Naive thymus-derived CD4-positive, alpha-beta T cell (primary cell): ENCODE measurements around the gene PARP9. TPM values are rescaled to one million over a fixed set of nuclear protein-coding genes. Genes with fewer than 3 reads are reported as not detected.

Source experiments
- ATAC-seq: fragments of 150-1000 bp; cut with Tn5 transposase; 2 replicates; pipeline ENCODE4 v1.10.0; 2021; ENCODE audit warnings: mild to moderate bottlenecking, moderate library complexity
- CTCF ChIA-PET: fragments of 350-600 bp; sonication (Branson Sonifier 250); formaldehyde crosslinking; loops from one replicate; lab custom pipeline; 2021; ENCODE audit warnings: antibody characterized with exemption; lab: Charles Lee
- POLR2A ChIA-PET: fragments of 350-600 bp; sonication (Branson Sonifier 250); formaldehyde crosslinking; loops from one replicate; lab custom pipeline; 2021; ENCODE audit warnings: antibody characterized with exemption, inconsistent platforms; lab: Charles Lee
- DNase-seq, 9 donors: peaks; one replicate each; pipeline versions ENCODE4 v3.0.0 to v3.0.0-alpha.2; 2020 to 2022; ENCODE audit warnings: mixed read lengths in 1 of 9
- H3K27ac ChIP-seq: one replicate; pipeline ENCODE4 v1.7.0; 2013; ENCODE audit warnings: mild to moderate bottlenecking, low read depth, low read length, moderate library complexity
- H3K27me3 ChIP-seq, 2 donors: one replicate each; pipeline ENCODE4 v1.7.0; 2013; ENCODE audit warnings: low read length in 2 of 2, mild to moderate bottlenecking in 2 of 2, moderate library complexity in 2 of 2; ENCODE audit not compliant: control insufficient read depth in 2 of 2, insufficient read depth in 2 of 2
- H3K36me3 ChIP-seq, 3 experiments: 1 replicate in 2 of 3; 2 replicates in 1 of 3; pipeline ENCODE4 v1.7.0; 2013; ENCODE audit warnings: low read length in 3 of 3, mild to moderate bottlenecking in 3 of 3, moderate library complexity in 1 of 3; ENCODE audit not compliant: insufficient read depth in 3 of 3, control insufficient read depth in 2 of 3
- H3K4me1 ChIP-seq, 2 donors: one replicate each; pipeline ENCODE4 v1.7.0; 2013; ENCODE audit warnings: low read length in 2 of 2, mild to moderate bottlenecking in 2 of 2, moderate library complexity in 1 of 2; ENCODE audit not compliant: control insufficient read depth in 2 of 2, insufficient read depth in 2 of 2
- H3K4me3 ChIP-seq: 2 replicates; pipeline ENCODE4 v1.7.0; 2013; ENCODE audit warnings: mild to moderate bottlenecking, low read length
- H3K9me3 ChIP-seq, 3 experiments: 1 replicate in 2 of 3; 2 replicates in 1 of 3; pipeline ENCODE4 v1.7.0; 2013; ENCODE audit warnings: low read length in 3 of 3; ENCODE audit not compliant: control insufficient read depth in 2 of 3
- H3K27ac Mint-ChIP-seq, 9 donors: one replicate each; pipeline ENCODE4 v1.8.0; 2020 to 2022; ENCODE audit warnings: mixed read lengths in 9 of 9, mild to moderate bottlenecking in 8 of 9, moderate library complexity in 5 of 9, inconsistent platforms in 2 of 9
- H3K27me3 Mint-ChIP-seq, 5 donors: one replicate each; pipeline ENCODE4 v1.8.0; 2021 to 2022; ENCODE audit warnings: mixed read lengths in 5 of 5, mild to moderate bottlenecking in 1 of 5
- H3K36me3 Mint-ChIP-seq, 5 donors: one replicate each; pipeline ENCODE4 v1.8.0; 2020 to 2022; ENCODE audit warnings: mixed read lengths in 5 of 5, mild to moderate bottlenecking in 3 of 5, inconsistent platforms in 1 of 5
- H3K4me1 Mint-ChIP-seq, 7 donors: one replicate each; pipeline ENCODE4 v1.8.0; 2020 to 2022; ENCODE audit warnings: mixed read lengths in 7 of 7, mild to moderate bottlenecking in 3 of 7, inconsistent platforms in 1 of 7
- H3K4me3 Mint-ChIP-seq, 10 donors: one replicate each; pipeline ENCODE4 v1.8.0; 2020 to 2022; ENCODE audit warnings: mild to moderate bottlenecking in 10 of 10, mixed read lengths in 10 of 10, moderate library complexity in 6 of 10, inconsistent platforms in 2 of 10
- H3K9me3 Mint-ChIP-seq, 11 donors: one replicate each; pipeline ENCODE4 v1.8.0; 2020 to 2022; ENCODE audit warnings: mixed read lengths in 11 of 11, mild to moderate bottlenecking in 4 of 11, inconsistent platforms in 1 of 11, moderate library complexity in 1 of 11
- intact Hi-C, 2 donors: fragments of 100-400 bp; cut with micrococcal nuclease; formaldehyde crosslinking; loops; one replicate each; pipeline ENCODE4 v1.15.1; 2023
- polyA plus RNA-seq, 2 donors: library from polyadenylated mRNA; unstranded; fragments of 300-500 nt; fragmentation: Illumina TruSeq; gene quantifications; one replicate each; pipeline ENCODE4 v1.2.3, GENCODE V29; 2021
- total RNA-seq, 6 experiments: library from RNA in 5 of 6; stranded (reverse) in 5 of 6; gene quantifications; 1 replicate in 5 of 6; 2 replicates in 1 of 6; pipeline ENCODE4 v1.2.3 and lab custom pipeline; 2021 to 2026

The PARP9 gene
- total and polyA plus RNA-seq, 7 experiments from 2014 or later = 17.6 to 165 (median 24.4) TPM

DNA sequence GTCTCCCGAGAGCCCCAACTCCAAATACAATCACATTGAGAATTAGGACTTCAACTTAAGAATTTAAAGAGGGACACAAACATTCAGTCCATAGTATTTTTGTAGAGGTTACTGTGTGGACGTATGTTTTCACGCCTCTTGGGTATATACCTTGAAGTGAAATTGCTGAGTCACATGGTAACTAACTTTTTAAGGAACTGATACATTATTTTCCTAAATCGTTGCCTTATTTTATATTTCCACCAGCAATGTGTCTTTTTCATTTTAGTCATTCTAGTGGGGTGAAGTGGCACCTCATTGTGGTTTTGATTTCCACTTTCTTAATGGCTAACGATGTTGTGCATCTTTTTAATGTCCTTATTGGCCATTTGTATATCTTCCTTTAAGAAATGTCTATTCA, 25.2 kb upstream of the PARP9 start:
- ATAC-seq = no peak
- peaks cover 0 to 39% (median 37%) of the 10 kb centered on the region in 5 donors for H3K36me3 Mint-ChIP-seq

DNA sequence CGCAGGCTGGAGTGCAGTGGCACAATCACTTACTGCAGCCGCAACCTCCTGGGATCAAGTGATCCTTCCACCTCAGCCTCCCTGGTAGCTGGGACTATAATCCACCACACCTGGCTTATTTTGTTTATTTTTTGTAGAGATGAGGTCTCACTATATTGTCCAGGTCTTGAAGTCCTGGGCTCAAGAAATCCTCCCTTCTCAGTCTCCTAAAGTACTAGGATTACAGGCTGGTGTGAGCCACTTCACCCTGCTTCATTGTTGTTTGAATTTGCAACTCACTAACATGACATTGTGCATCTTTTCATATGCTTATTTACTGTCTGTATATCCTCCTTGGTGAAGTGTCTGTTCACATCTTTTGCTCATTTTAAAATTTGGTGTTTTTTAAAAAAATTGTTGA, 23.5 kb upstream of the PARP9 start:
- no peak overlapping the region for H3K4me3 Mint-ChIP-seq
- ATAC-seq (no peak), DNase-seq (no peak)
- H3K36me3 ChIP-seq = no peaks in the 10 kb centered on the region
- peaks cover 3 to 50% (median 46%) of the 10 kb centered on the region in 5 donors for H3K36me3 Mint-ChIP-seq
- no peaks in the 10 kb centered on the region for H3K27me3 ChIP-seq
- peaks cover 0 to 3% of the 10 kb centered on the region in 2 donors for H3K4me1 ChIP-seq
- intact Hi-C loops = no loop called here
- POLR2A ChIA-PET = interaction anchor here (0.6 to 1.2 kb wide), 3 partner anchors 13 to 974 kb away, joined by 3 to 4 read pairs (median 4); no protein-coding TSS in a partner anchor
- no peak overlapping the region for H3K4me3 ChIP-seq
- no peak overlapping the region for H3K27ac ChIP-seq
- H3K9me3 ChIP-seq = peaks cover 0 to 4% (median 2%) of the 10 kb centered on the region in 3 experiments
- peaks cover 0 to 25% (median 13%) of the 10 kb centered on the region in 11 donors for H3K9me3 Mint-ChIP-seq
- H3K27ac Mint-ChIP-seq = no peak overlapping the region
- no peaks in the 10 kb centered on the region for H3K27me3 Mint-ChIP-seq
- peaks cover 6 to 25% (median 21%) of the 10 kb centered on the region in 7 donors for H3K4me1 Mint-ChIP-seq
- CTCF ChIA-PET = no interaction called here

More for the DNA sequence above, 25.2 kb upstream of the PARP9 start:
- Histone ChIP-seq H3K36me3 (no peaks in the 10 kb centered on the region), H3K9me3 (no peaks in the 10 kb centered on the region), H3K4me1 (peaks cover 0 to 3% of the 10 kb centered on the region in 2 donors), H3K4me3 (no peak overlapping the region), H3K27me3 (no peaks in the 10 kb centered on the region), H3K27ac (no peak overlapping the region)
- DNase-seq = no peak
- ChIA-PET CTCF (no interaction called here), POLR2A (no interaction called here)
- H3K9me3 Mint-ChIP-seq = peaks cover 0 to 11% (median 0%) of the 10 kb centered on the region in 11 donors
- H3K27me3 Mint-ChIP-seq = no peaks in the 10 kb centered on the region
- peak overlapping the region in 1 of 9 donors; percentile 48 for H3K27ac Mint-ChIP-seq
- no peak overlapping the region for H3K4me3 Mint-ChIP-seq
- peaks cover 10 to 25% (median 19%) of the 10 kb centered on the region in 7 donors for H3K4me1 Mint-ChIP-seq
- intact Hi-C loops = no loop called here

DNA sequence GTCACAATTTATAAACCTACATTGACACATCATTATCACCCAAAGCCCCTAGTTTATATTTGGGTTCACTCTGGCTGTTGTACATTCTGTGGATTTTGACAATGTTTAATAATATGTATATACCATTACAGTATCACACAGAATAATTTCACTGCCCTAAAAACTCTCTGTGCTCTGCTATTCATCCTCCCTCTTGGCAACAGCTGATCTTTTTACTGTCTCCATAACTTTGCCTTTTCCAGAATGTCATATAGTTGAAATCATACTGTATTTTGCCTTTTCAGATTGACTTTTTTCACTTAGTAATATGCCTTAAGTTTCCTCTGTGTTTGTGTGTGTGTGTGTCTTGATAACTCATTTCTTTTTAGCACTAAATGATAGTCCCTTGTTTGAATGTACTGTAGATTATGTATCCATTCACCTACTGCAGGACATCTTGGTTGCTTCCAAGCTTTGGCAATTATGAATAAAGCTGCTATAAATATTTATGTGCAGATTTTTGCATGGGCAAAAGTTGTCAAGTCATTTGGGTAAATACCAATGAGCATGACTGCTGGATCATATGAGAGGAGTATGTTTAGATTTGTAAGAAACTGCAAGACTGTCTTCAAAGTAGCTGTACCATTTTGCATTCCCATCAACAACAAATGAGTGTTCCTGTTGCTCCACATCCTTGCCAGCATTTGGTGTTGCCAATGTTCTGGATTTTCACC, 22.8 kb upstream of the PARP9 start:
- intact Hi-C loops = no loop called here
- Mint-ChIP-seq H3K4me1 (peaks cover 6 to 25% (median 21%) of the 10 kb centered on the region in 7 donors), H3K36me3 (peaks cover 9 to 53% (median 48%) of the 10 kb centered on the region in 5 donors), H3K9me3 (peaks cover 0 to 31% (median 16%) of the 10 kb centered on the region in 11 donors), H3K4me3 (no peak overlapping the region), H3K27ac (peak overlapping the region in 2 of 9 donors; percentile 17 to 21), H3K27me3 (no peaks in the 10 kb centered on the region)
- ATAC-seq (no peak), DNase-seq (no peak)
- H3K27ac ChIP-seq = no peak overlapping the region
- peaks cover 0 to 10% (median 8%) of the 10 kb centered on the region in 3 experiments for H3K9me3 ChIP-seq
- no peaks in the 10 kb centered on the region for H3K36me3 ChIP-seq
- H3K4me3 ChIP-seq = no peak overlapping the region
- ChIA-PET POLR2A (interaction anchor here (0.6 to 1.2 kb wide), 2 partner anchors 12 to 974 kb away, joined by 3 to 4 read pairs; no protein-coding TSS in a partner anchor), CTCF (no interaction called here)
- peaks cover 0 to 3% of the 10 kb centered on the region in 2 donors for H3K4me1 ChIP-seq
- H3K27me3 ChIP-seq = no peaks in the 10 kb centered on the region

DNA sequence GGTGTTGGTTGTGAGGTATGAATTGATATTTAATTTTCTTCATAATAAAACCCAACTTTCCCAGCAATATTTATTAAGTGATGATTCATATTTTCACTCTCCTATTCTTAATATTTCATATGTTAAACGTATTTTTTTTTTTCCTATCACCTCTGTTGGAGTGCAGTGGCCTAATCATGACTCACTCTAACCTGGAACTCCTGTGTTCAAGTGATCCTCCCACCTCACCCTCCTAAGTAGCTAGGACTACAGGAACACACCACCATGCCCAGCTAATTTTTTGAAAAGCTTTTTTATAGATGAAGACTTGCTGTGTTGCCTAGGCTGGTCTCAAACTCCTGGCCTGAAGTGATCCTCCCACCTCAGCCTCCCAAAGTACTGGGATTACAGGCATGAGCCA, 22.0 kb upstream of the PARP9 start:
- ATAC-seq (no peak), DNase-seq (no peak)
- H3K4me3 ChIP-seq = no peak overlapping the region
- H3K27me3 Mint-ChIP-seq = no peaks in the 10 kb centered on the region
- peaks cover 16 to 55% (median 54%) of the 10 kb centered on the region in 5 donors for H3K36me3 Mint-ChIP-seq
- H3K27me3 ChIP-seq = no peaks in the 10 kb centered on the region
- peaks cover 0 to 3% of the 10 kb centered on the region in 2 donors for H3K4me1 ChIP-seq
- ChIA-PET POLR2A (interaction anchor here (1.3 kb wide), 1 partner anchor 22 kb away, joined by 6 read pairs; the partner anchor contains the start of genes DTX3L and PARP9), CTCF (no interaction called here)
- H3K9me3 Mint-ChIP-seq = peaks cover 5 to 39% (median 24%) of the 10 kb centered on the region in 11 donors
- peaks cover 0 to 16% (median 11%) of the 10 kb centered on the region in 3 experiments for H3K9me3 ChIP-seq
- no peak overlapping the region for H3K27ac ChIP-seq
- H3K4me1 Mint-ChIP-seq = peaks cover 11 to 29% (median 23%) of the 10 kb centered on the region in 7 donors
- intact Hi-C loops = no loop called here
- H3K36me3 ChIP-seq = no peaks in the 10 kb centered on the region
- peak overlapping the region in 2 of 9 donors; percentile 21 to 31 for H3K27ac Mint-ChIP-seq
- no peak overlapping the region for H3K4me3 Mint-ChIP-seq

DNA sequence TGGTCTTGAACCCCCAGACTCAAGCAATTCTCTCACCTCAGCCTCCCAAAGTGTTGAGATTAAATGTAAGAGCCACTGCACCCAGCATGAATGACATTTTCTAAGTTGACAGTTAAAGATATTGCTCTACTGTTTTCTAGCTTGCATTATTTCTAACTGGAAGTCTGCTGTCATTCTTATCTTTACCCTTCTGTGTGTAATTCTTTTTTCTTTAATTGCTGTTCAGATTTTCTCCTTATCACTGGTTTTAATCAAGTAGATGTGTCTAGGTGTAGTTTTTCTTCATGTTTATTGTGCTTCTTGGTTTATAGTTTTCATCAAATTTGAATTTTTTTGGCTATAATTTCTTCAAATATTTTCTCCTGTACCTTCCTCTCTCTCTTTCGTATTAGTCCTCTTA, 18.3 kb upstream of the PARP9 start:
- ChIA-PET CTCF (interaction anchor here (0.6 to 0.8 kb wide), 2 partner anchors 99 to 175 kb away, joined by 3 read pairs; no protein-coding TSS in a partner anchor), POLR2A (interaction anchor here (0.8 to 1.0 kb wide), 3 partner anchors 8 to 55 kb away, joined by 3 to 8 read pairs (median 5); no protein-coding TSS in a partner anchor)
- no peaks in the 10 kb centered on the region for H3K27me3 ChIP-seq
- H3K27ac ChIP-seq = no peak overlapping the region
- Mint-ChIP-seq H3K27ac (peak overlapping the region in 1 of 9 donors; percentile 53), H3K9me3 (peaks cover 6 to 40% (median 25%) of the 10 kb centered on the region in 11 donors), H3K36me3 (peaks cover 16 to 68% (median 47%) of the 10 kb centered on the region in 5 donors), H3K4me3 (peak overlapping the region in 1 of 10 donors; percentile 18), H3K4me1 (peaks cover 22 to 56% (median 37%) of the 10 kb centered on the region in 7 donors), H3K27me3 (no peaks in the 10 kb centered on the region)
- intact Hi-C loops = no loop called here
- no peak overlapping the region for H3K4me3 ChIP-seq
- peaks cover 0 to 16% (median 11%) of the 10 kb centered on the region in 3 experiments for H3K9me3 ChIP-seq
- ATAC-seq (no peak), DNase-seq (no peak)
- H3K4me1 ChIP-seq = peaks cover 0 to 3% of the 10 kb centered on the region in 2 donors
- peaks cover 0 to 4% (median 0%) of the 10 kb centered on the region in 3 experiments for H3K36me3 ChIP-seq

DNA sequence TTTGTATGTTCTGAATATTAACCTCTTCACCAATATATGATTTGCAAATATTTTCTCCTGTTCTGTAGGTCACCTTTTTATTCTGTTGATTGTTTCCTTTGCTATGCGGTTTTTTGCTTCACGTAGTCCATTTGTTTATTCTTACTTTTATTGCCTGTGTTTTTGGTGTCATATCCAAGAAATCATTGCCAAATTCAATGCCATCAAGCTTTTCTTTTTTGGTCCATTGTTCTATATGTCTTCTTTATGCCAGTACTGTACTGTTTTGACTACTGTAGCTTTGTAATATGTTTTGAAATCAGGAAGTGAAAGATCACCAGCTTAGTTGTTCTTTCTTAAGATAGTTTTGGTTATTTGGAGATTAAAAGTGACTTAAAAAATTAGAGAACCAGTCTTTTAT, 17.5 kb upstream of the PARP9 start:
- peaks cover 22 to 58% (median 39%) of the 10 kb centered on the region in 7 donors for H3K4me1 Mint-ChIP-seq
- Histone ChIP-seq H3K36me3 (peaks cover 0 to 4% (median 0%) of the 10 kb centered on the region in 3 experiments), H3K27ac (no peak overlapping the region), H3K4me3 (no peak overlapping the region), H3K4me1 (peaks cover 5 to 10% of the 10 kb centered on the region in 2 donors), H3K9me3 (peaks cover 0 to 16% (median 11%) of the 10 kb centered on the region in 3 experiments), H3K27me3 (no peaks in the 10 kb centered on the region)
- peaks cover 16 to 64% (median 43%) of the 10 kb centered on the region in 5 donors for H3K36me3 Mint-ChIP-seq
- ChIA-PET CTCF (interaction anchor here (0.6 to 0.8 kb wide), 2 partner anchors 32 to 99 kb away, joined by 3 to 6 read pairs; no protein-coding TSS in a partner anchor), POLR2A (interaction anchor here (0.8 kb wide), 1 partner anchor 55 kb away, joined by 3 read pairs; no protein-coding TSS in a partner anchor)
- no peak for ATAC-seq
- no peak overlapping the region for H3K4me3 Mint-ChIP-seq
- peak overlapping the region in 3 of 9 donors; percentile 1 to 53 (median 14) for H3K27ac Mint-ChIP-seq
- intact Hi-C loops = no loop called here
- no peak for DNase-seq
- H3K27me3 Mint-ChIP-seq = no peaks in the 10 kb centered on the region
- H3K9me3 Mint-ChIP-seq = peaks cover 6 to 40% (median 25%) of the 10 kb centered on the region in 11 donors
